HepG2 (cell line): Measurements from ENCODE around the gene BIRC5. TPM values are rescaled to one million over a fixed set of nuclear protein-coding genes. Genes with fewer than 3 reads are reported as not detected.
"Not testable (repeated sequence)": the region's sequence is repeated elsewhere in the genome, so short reads cannot be mapped to it uniquely, and the experiment has no call there.

Source experiments
- ATAC-seq: fragments of 200-7000 bp; cut with Tn5 transposase; 3 replicates; pipeline ENCODE4 v1.9.1; 2020; ENCODE audit warnings: mild to moderate bottlenecking, moderate library complexity
- BruUV-seq: library from RNA; stranded (reverse); fragments of 400-500 nt; replicated peaks from 2 replicates; lab custom pipeline; 2021; lab: Mats Ljungman, UMichigan
- CTCF ChIA-PET: fragments of 300-600 bp; formaldehyde crosslinking; extraction: SDS; loops from one replicate; lab custom pipeline; 2021; ENCODE audit warnings: low total read pairs, inconsistent platforms, low intra/inter-chr PET ratio; lab: Yijun Ruan, JAX
- POLR2A ChIA-PET: fragments of 350-600 bp; sonication (Branson Sonifier 250); formaldehyde crosslinking; loops from one replicate; lab custom pipeline; 2020; ENCODE audit warnings: antibody characterized with exemption, inconsistent platforms; lab: Yijun Ruan, JAX
- DNase-seq: peaks from one replicate; pipeline ENCODE4 v3.0.0-alpha.2; 2015; ENCODE audit warnings: low spot score
- FAIRE-seq: peaks from 3 replicates; lab custom pipeline; 2011; peaks lifted over from hg19 to GRCh38; lab: Jason Lieb, UNC
- H2AFZ ChIP-seq: one replicate; pipeline ENCODE4 v1.6.1; 2011; ENCODE audit warnings: low read length, inconsistent platforms
- H3K27ac ChIP-seq: fragments of 300-600 bp; 3 replicates; pipeline ENCODE4 v1.8.0; 2011; ENCODE audit warnings: mixed run types, mild to moderate bottlenecking, mixed read lengths, low read length, inconsistent platforms; ENCODE audit not compliant: insufficient read depth; ENCODE audit errors: extremely low read length
- H3K27me3 ChIP-seq, 2 experiments: fragments of 200-600 bp in 1 of 2; 2 replicates in 1 of 2; 3 replicates in 1 of 2; pipeline versions ENCODE4 v1.6.0 to v1.8.0; 2011; ENCODE audit warnings: low read length in 2 of 2, mild to moderate bottlenecking in 2 of 2, moderate library complexity in 2 of 2, inconsistent platforms in 1 of 2; ENCODE audit not compliant: insufficient read depth in 2 of 2, control insufficient read depth in 1 of 2
- H3K36me3 ChIP-seq, 2 experiments: fragments of 200-600 bp in 1 of 2; replicated peaks in 1 of 2; 2 replicates in 1 of 2; 3 replicates in 1 of 2; pipeline versions ENCODE4 v1.5.1 to v1.8.0; 2011; ENCODE audit warnings: low read length in 2 of 2, inconsistent platforms in 1 of 2; ENCODE audit not compliant: insufficient read depth in 2 of 2, control insufficient read depth in 1 of 2
- H3K4me1 ChIP-seq: 2 replicates; pipeline ENCODE4 v1.5.1; 2012; ENCODE audit warnings: low read length, inconsistent platforms; ENCODE audit not compliant: insufficient read depth
- H3K4me2 ChIP-seq: 2 replicates; pipeline ENCODE4 v1.6.0; 2011; ENCODE audit warnings: low read depth, low read length, inconsistent platforms
- H3K4me3 ChIP-seq, 3 experiments: fragments of 200-600 bp in 1 of 3; sonication (generic), shearing (Covaris generic) in 1 of 3; replicated peaks in 1 of 3; 2 replicates each; pipeline ENCODE4 v1.5.1; 2011 to 2016; ENCODE audit warnings: low read length in 3 of 3, inconsistent platforms in 2 of 3, low read depth in 2 of 3, mild to moderate bottlenecking in 2 of 3, control low read depth in 1 of 3, mixed read lengths in 1 of 3; ENCODE audit not compliant: insufficient read depth in 1 of 3
- H3K79me2 ChIP-seq: one replicate; pipeline ENCODE4 v1.6.1; 2011; ENCODE audit warnings: low read length, inconsistent platforms; ENCODE audit not compliant: insufficient read depth
- H3K9ac ChIP-seq: 2 replicates; pipeline ENCODE4 v1.6.0; 2011; ENCODE audit warnings: mild to moderate bottlenecking, low read depth, low read length, inconsistent platforms; ENCODE audit not compliant: insufficient read depth
- H3K9me3 ChIP-seq: 2 replicates; pipeline ENCODE4 v1.5.1; 2012; ENCODE audit warnings: mild to moderate bottlenecking, low read length
- H4K20me1 ChIP-seq: 2 replicates; pipeline ENCODE4 v1.6.0; 2011; ENCODE audit warnings: inconsistent platforms, mild to moderate bottlenecking, low read length, moderate library complexity; ENCODE audit not compliant: insufficient read depth
- DR1 ChIP-seq: sonication (generic); formaldehyde crosslinking; IDR thresholded peaks from 2 replicates; pipeline ENCODE4 v1.8.0; 2021; ENCODE audit warnings: mild to moderate bottlenecking, missing genetic modification reagents, inconsistent platforms
- HMG20A ChIP-seq: IDR thresholded peaks from 2 replicates; pipeline ENCODE4 v1.6.1; 2016; ENCODE audit warnings: borderline replicate concordance
- MLLT10 ChIP-seq: sonication (generic); formaldehyde crosslinking; IDR thresholded peaks from 2 replicates; pipeline ENCODE4 v1.4.0; 2020; ENCODE audit warnings: missing genetic modification reagents
- POLR2G ChIP-seq: fragments of 200-400 bp; formaldehyde crosslinking; IDR thresholded peaks from 2 replicates; pipeline ENCODE4 v1.6.1; 2018; ENCODE audit warnings: mild to moderate bottlenecking, low read depth, low read length, moderate library complexity
- SOX5 ChIP-seq: IDR thresholded peaks from 2 replicates; pipeline ENCODE4 v1.6.1; 2016; ENCODE audit warnings: borderline replicate concordance
- ZNF780A ChIP-seq: sonication (generic); formaldehyde crosslinking; IDR thresholded peaks from 2 replicates; pipeline ENCODE4 v1.8.0; 2022; ENCODE audit warnings: mild to moderate bottlenecking, missing genetic modification reagents, moderate library complexity
- WGBS: methylation state at CpG from one replicate; pipeline ENCODE4 v1.1.6; 2017; ENCODE audit warnings: low lambda C conversion rate; 5-methylcytosine and 5-hydroxymethylcytosine counted together
- in situ Hi-C: cut with HindIII; loops from 2 replicates; pipeline ENCODE4 v1.10.0; 2017; ENCODE audit warnings: low pct_unique_long_range_greater_than_20kb; ENCODE audit not compliant: extremely low pct_ligation_motif_present
- intact Hi-C: fragments of 100-400 bp; cut with micrococcal nuclease; formaldehyde crosslinking; loops from one replicate; pipeline ENCODE4 v1.10.0; 2022; ENCODE audit not compliant: unreplicated experiment
- polyA plus RNA-seq, 8 experiments: library from polyadenylated mRNA; depleted of rRNA in 3 of 8; stranded (reverse) in 7 of 8; unstranded in 1 of 8; fragments of >200 nt; fragmentation: Illumina TruSeq in 4 of 8; extraction: Trizol in 4 of 8; gene quantifications; 2 replicates each; pipeline versions ENCODE4 v1.2.1 to v1.2.3, GENCODE V29; 2011 to 2016; ENCODE audit warnings: low read depth in 4 of 8, missing spikeins in 1 of 8, mixed read lengths in 1 of 8; ENCODE audit not compliant: insufficient read depth in 1 of 8
- total RNA-seq, 5 experiments: library from RNA; depleted of rRNA; stranded (reverse); fragments of >200 nt; fragmentation: Illumina TruSeq; extraction: Trizol; gene quantifications; 2 replicates each; pipeline ENCODE4 v1.2.3, GENCODE V29; 2016; ENCODE audit warnings: low read depth in 1 of 5
- TF ChIP-seq, protein P1 (sequence below): sonication (generic); formaldehyde crosslinking; IDR thresholded peaks from 2 replicates; pipeline ENCODE4 v1.5.0; 2020; ENCODE audit warnings: mild to moderate bottlenecking, missing genetic modification reagents, moderate library complexity
- TF ChIP-seq, protein P2 (sequence below): sonication (generic); formaldehyde crosslinking; IDR thresholded peaks from 2 replicates; pipeline ENCODE4 v1.5.0; 2020; ENCODE audit warnings: missing genetic modification reagents

Gene BIRC5
- total and polyA plus RNA-seq, 2 of the 13 experiments (the other 11 are each of a cell fraction or from before 2014, with no cell fraction given): 30.3 to 135 TPM

GRCh38 chr17:78234261-78234865, 20.3 kb downstream of the BIRC5 start:
- no peak overlapping the region for H2AFZ ChIP-seq
- ChIA-PET POLR2A (no interaction called here), CTCF (no interaction called here)
- FAIRE-seq (no peak), ATAC-seq (no peak), DNase-seq (no peak)
- no peak overlapping the region for H3K4me2 ChIP-seq
- no peak overlapping the region for H3K27ac ChIP-seq
- in situ Hi-C loops: no loop called here
- peaks cover 19 to 84% of the 10 kb centered on the region in 2 experiments for H3K27me3 ChIP-seq
- intact Hi-C loops: no loop called here
- H3K9ac ChIP-seq: no peak overlapping the region
- BruUV-seq: no TSS peak
- H4K20me1 ChIP-seq: no peaks in the 10 kb centered on the region
- no peaks in the 10 kb centered on the region for H3K9me3 ChIP-seq
- peaks cover 49% of the 10 kb centered on the region for H3K4me1 ChIP-seq
- WGBS: 41% methylated on average over 9 of the region's 17 CpGs
- H3K79me2 ChIP-seq: no peaks in the 10 kb centered on the region
- TF ChIP-seq, protein P1, sequence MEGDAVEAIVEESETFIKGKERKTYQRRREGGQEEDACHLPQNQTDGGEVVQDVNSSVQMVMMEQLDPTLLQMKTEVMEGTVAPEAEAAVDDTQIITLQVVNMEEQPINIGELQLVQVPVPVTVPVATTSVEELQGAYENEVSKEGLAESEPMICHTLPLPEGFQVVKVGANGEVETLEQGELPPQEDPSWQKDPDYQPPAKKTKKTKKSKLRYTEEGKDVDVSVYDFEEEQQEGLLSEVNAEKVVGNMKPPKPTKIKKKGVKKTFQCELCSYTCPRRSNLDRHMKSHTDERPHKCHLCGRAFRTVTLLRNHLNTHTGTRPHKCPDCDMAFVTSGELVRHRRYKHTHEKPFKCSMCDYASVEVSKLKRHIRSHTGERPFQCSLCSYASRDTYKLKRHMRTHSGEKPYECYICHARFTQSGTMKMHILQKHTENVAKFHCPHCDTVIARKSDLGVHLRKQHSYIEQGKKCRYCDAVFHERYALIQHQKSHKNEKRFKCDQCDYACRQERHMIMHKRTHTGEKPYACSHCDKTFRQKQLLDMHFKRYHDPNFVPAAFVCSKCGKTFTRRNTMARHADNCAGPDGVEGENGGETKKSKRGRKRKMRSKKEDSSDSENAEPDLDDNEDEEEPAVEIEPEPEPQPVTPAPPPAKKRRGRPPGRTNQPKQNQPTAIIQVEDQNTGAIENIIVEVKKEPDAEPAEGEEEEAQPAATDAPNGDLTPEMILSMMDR (CRISPR knock-in tag): no peak
- TF ChIP-seq SOX5 (no peak), ZNF780A (CRISPR knock-in tag) (no peak), DR1 (CRISPR knock-in tag) (no peak), POLR2G (no peak), HMG20A (CRISPR knock-in tag) (no peak), MLLT10 (no peak)
- TF ChIP-seq, protein P2, sequence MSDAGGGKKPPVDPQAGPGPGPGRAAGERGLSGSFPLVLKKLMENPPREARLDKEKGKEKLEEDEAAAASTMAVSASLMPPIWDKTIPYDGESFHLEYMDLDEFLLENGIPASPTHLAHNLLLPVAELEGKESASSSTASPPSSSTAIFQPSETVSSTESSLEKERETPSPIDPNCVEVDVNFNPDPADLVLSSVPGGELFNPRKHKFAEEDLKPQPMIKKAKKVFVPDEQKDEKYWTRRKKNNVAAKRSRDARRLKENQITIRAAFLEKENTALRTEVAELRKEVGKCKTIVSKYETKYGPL (CRISPR knock-in tag): no peak
- no peaks in the 10 kb centered on the region for H3K36me3 ChIP-seq
- no peak overlapping the region for H3K4me3 ChIP-seq

DNA sequence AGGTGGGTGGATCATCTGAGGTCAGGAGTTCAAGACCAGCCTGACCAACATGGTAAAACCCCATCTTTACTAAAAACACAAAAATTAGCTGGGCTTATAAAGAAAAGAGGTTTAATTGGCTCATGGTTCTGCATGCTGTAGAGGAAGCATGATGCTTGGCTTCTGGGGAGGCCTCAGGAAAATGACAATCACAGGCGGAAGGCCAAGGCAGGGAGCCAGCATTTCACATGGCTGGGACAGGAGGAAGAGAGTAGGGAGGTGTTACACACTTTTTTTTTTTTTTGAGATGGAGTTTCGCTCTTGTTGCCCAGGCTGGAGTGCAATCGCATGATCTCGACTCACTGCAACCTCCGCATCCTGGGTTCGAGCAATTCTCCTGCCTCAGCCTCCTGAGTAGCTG, 21.0 kb downstream of the BIRC5 start:
- peaks cover 21 to 86% of the 10 kb centered on the region in 2 experiments for H3K27me3 ChIP-seq
- FAIRE-seq, H3K36me3 ChIP-seq, ATAC-seq, H3K9ac ChIP-seq, H3K79me2 ChIP-seq, BruUV-seq, DNase-seq, H3K9me3 ChIP-seq, in situ Hi-C loops, H3K4me2 ChIP-seq, H3K27ac ChIP-seq, H4K20me1 ChIP-seq, H2AFZ ChIP-seq, intact Hi-C loops, H3K4me3 ChIP-seq, POLR2A ChIA-PET: not testable (repeated sequence)
- WGBS: 71% methylated on average over 6 of the region's 6 CpGs
- H3K4me1 ChIP-seq: peaks cover 49% of the 10 kb centered on the region
- CTCF ChIA-PET: interaction anchor here (1.2 kb wide), 1 partner anchor 16 kb away, joined by 3 read pairs; no protein-coding TSS in a partner anchor
